H9 (cell line): ENCODE measurements around the gene NEURL1B. TPM values are rescaled to one million over a fixed set of nuclear protein-coding genes. Genes with fewer than 3 reads are reported as not detected.

ENCODE experiments used
- DNase-seq: peaks from one replicate; pipeline ENCODE4 v3.0.0-alpha.2; 2017
- H2AFZ ChIP-seq: one replicate; pipeline ENCODE4 v1.6.1; 2013; ENCODE audit warnings: mild to moderate bottlenecking, low read length, control low read depth, moderate library complexity
- H2AK5ac ChIP-seq: 2 replicates; pipeline ENCODE4 v1.6.1; 2013; ENCODE audit warnings: low read length, control low read depth, mixed read lengths; ENCODE audit not compliant: insufficient read length
- H2BK120ac ChIP-seq: one replicate; pipeline ENCODE4 v1.6.1; 2013; ENCODE audit warnings: low read depth, mild to moderate bottlenecking, low read length, control low read depth, inconsistent platforms; ENCODE audit not compliant: poor library complexity, severe bottlenecking
- H2BK12ac ChIP-seq: 2 replicates; pipeline ENCODE4 v1.6.1; 2013; ENCODE audit warnings: low read length, control low read depth, mixed read lengths, low read depth; ENCODE audit not compliant: insufficient read length
- H2BK15ac ChIP-seq: 2 replicates; pipeline ENCODE4 v1.6.1; 2013; ENCODE audit warnings: low read depth, low read length, control low read depth
- H2BK20ac ChIP-seq: one replicate; pipeline ENCODE4 v1.6.1; 2013; ENCODE audit warnings: low read depth, mild to moderate bottlenecking, low read length, control low read depth, inconsistent platforms; ENCODE audit not compliant: poor library complexity, severe bottlenecking
- H2BK5ac ChIP-seq: 2 replicates; pipeline ENCODE4 v1.6.1; 2013; ENCODE audit warnings: low read length, control low read depth, mixed read lengths; ENCODE audit not compliant: insufficient read length
- H3K14ac ChIP-seq: 2 replicates; pipeline ENCODE4 v1.6.1; 2013; ENCODE audit warnings: low read length, control low read depth; ENCODE audit not compliant: insufficient read depth
- H3K18ac ChIP-seq: 2 replicates; pipeline ENCODE4 v1.6.1; 2013; ENCODE audit warnings: low read depth, mild to moderate bottlenecking, mixed read lengths, low read length, control low read depth; ENCODE audit not compliant: insufficient read length
- H3K23ac ChIP-seq: 2 replicates; pipeline ENCODE4 v1.6.1; 2013; ENCODE audit warnings: low read length, control low read depth, mixed read lengths, low read depth; ENCODE audit not compliant: insufficient read length
- H3K23me2 ChIP-seq: 2 replicates; pipeline ENCODE4 v1.6.1; 2013; ENCODE audit warnings: low read depth, mild to moderate bottlenecking, mixed read lengths, low read length, control low read depth; ENCODE audit not compliant: insufficient read length, poor library complexity, severe bottlenecking
- H3K27ac ChIP-seq: 2 replicates; pipeline ENCODE4 v1.5.1; 2013; ENCODE audit warnings: low read length, control low read depth, mixed read lengths, low read depth; ENCODE audit not compliant: insufficient read length
- H3K27me3 ChIP-seq: 2 replicates; pipeline ENCODE4 v1.6.1; 2013; ENCODE audit warnings: low read length, control low read depth, inconsistent platforms; ENCODE audit not compliant: insufficient read depth
- H3K4ac ChIP-seq: 2 replicates; pipeline ENCODE4 v1.6.1; 2013; ENCODE audit warnings: low read depth, mild to moderate bottlenecking, control low read depth, inconsistent platforms, low read length, moderate library complexity
- H3K4me1 ChIP-seq: 2 replicates; pipeline ENCODE4 v1.6.1; 2013; ENCODE audit warnings: low read length, control low read depth, inconsistent platforms; ENCODE audit not compliant: insufficient read depth
- H3K4me2 ChIP-seq: 2 replicates; pipeline ENCODE4 v1.6.1; 2013; ENCODE audit warnings: low read length, control low read depth, mixed read lengths; ENCODE audit not compliant: insufficient read length, insufficient read depth
- H3K56ac ChIP-seq: 2 replicates; pipeline ENCODE4 v1.6.1; 2013; ENCODE audit warnings: low read depth, mild to moderate bottlenecking, mixed read lengths, low read length, control low read depth; ENCODE audit not compliant: insufficient read length
- H3K79me1 ChIP-seq: 2 replicates; pipeline ENCODE4 v1.6.1; 2013; ENCODE audit warnings: low read depth, mild to moderate bottlenecking, moderate library complexity, low read length, control low read depth, inconsistent platforms; ENCODE audit not compliant: insufficient read depth, poor library complexity, severe bottlenecking
- H3K79me2 ChIP-seq: 2 replicates; pipeline ENCODE4 v1.6.1; 2013; ENCODE audit warnings: low read length, control low read depth, inconsistent platforms; ENCODE audit not compliant: insufficient read depth
- H3K9ac ChIP-seq: 2 replicates; pipeline ENCODE4 v1.6.1; 2013; ENCODE audit warnings: low read length, control low read depth, mixed read lengths; ENCODE audit not compliant: insufficient read length; ENCODE audit errors: extremely low read depth
- H3K9me3 ChIP-seq: one replicate; pipeline ENCODE4 v1.6.1; 2013; ENCODE audit warnings: low read depth, low read length, inconsistent platforms; ENCODE audit not compliant: control insufficient read depth
- H3T11ph ChIP-seq: one replicate; pipeline ENCODE4 v1.6.1; 2013; ENCODE audit warnings: mild to moderate bottlenecking, low read length, control low read depth, inconsistent platforms
- H4K20me1 ChIP-seq: one replicate; pipeline ENCODE4 v1.6.1; 2013; ENCODE audit not compliant: control insufficient read depth, insufficient read length, insufficient read depth
- H4K5ac ChIP-seq: 2 replicates; pipeline ENCODE4 v1.6.1; 2013; ENCODE audit warnings: low read depth, mild to moderate bottlenecking, mixed read lengths, low read length, control low read depth; ENCODE audit not compliant: insufficient read length
- H4K8ac ChIP-seq: replicated peaks from 2 replicates; pipeline ENCODE4 v1.6.1; 2013; ENCODE audit warnings: low read length, control low read depth, mixed read lengths, low read depth; ENCODE audit not compliant: insufficient read length
- H4K91ac ChIP-seq: 2 replicates; pipeline ENCODE4 v1.6.1; 2013; ENCODE audit warnings: low read depth, mild to moderate bottlenecking, moderate library complexity, mixed read lengths, low read length, control low read depth; ENCODE audit not compliant: insufficient read length
- H3K27ac Mint-ChIP-seq, 3 experiments: 2 replicates in 2 of 3; 3 replicates in 1 of 3; pipeline ENCODE4 v1.8.0; 2020 to 2021; ENCODE audit warnings: mixed read lengths in 3 of 3, mild to moderate bottlenecking in 1 of 3, moderate library complexity in 1 of 3
- H3K27me3 Mint-ChIP-seq: 2 replicates; pipeline ENCODE4 v1.8.0; 2021; ENCODE audit warnings: low read depth, mild to moderate bottlenecking, moderate library complexity, mixed read lengths
- H3K36me3 Mint-ChIP-seq, 3 experiments: 2 replicates in 2 of 3; 3 replicates in 1 of 3; pipeline ENCODE4 v1.8.0; 2020 to 2021; ENCODE audit warnings: low read depth in 3 of 3, mixed read lengths in 3 of 3; ENCODE audit not compliant: insufficient read depth in 1 of 3
- H3K4me1 Mint-ChIP-seq, 2 experiments: 2 replicates each; pipeline ENCODE4 v1.8.0; 2020; ENCODE audit warnings: mixed read lengths in 2 of 2
- H3K4me3 Mint-ChIP-seq, 2 experiments: 2 replicates in 1 of 2; 3 replicates in 1 of 2; pipeline ENCODE4 v1.8.0; 2020 to 2021; ENCODE audit warnings: mild to moderate bottlenecking in 2 of 2, mixed read lengths in 2 of 2, moderate library complexity in 1 of 2
- H3K9me3 Mint-ChIP-seq, 2 experiments: 2 replicates in 1 of 2; 3 replicates in 1 of 2; pipeline ENCODE4 v1.8.0; 2020; ENCODE audit warnings: mild to moderate bottlenecking in 2 of 2, mixed read lengths in 2 of 2, moderate library complexity in 1 of 2
- WGBS: extraction: QIAGEN DNeasy Blood & Tissue Kit; methylation state at CpG from one replicate; pipeline ENCODE4 v1.1.7; 2013; ENCODE audit warnings: missing lambda C conversion rate, low lambda C conversion rate, mixed read lengths; ENCODE audit not compliant: insufficient read length; ENCODE audit errors: extremely low coverage; 5-methylcytosine and 5-hydroxymethylcytosine counted together
- total RNA-seq: library from RNA; stranded (reverse); gene quantifications from 2 replicates; pipeline ENCODE4 v1.2.1, GENCODE V29; 2021
- TF ChIP-seq, protein P1 (sequence below): fragments of 200-600 bp; sonication (generic); conservative IDR thresholded peaks from 3 replicates; pipeline ENCODE4 v1.8.0; 2021; ENCODE audit warnings: antibody characterized with exemption, mild to moderate bottlenecking

Gene NEURL1B
- total RNA-seq, 1 experiment from 2014 or later, result 3.6 TPM

DNA sequence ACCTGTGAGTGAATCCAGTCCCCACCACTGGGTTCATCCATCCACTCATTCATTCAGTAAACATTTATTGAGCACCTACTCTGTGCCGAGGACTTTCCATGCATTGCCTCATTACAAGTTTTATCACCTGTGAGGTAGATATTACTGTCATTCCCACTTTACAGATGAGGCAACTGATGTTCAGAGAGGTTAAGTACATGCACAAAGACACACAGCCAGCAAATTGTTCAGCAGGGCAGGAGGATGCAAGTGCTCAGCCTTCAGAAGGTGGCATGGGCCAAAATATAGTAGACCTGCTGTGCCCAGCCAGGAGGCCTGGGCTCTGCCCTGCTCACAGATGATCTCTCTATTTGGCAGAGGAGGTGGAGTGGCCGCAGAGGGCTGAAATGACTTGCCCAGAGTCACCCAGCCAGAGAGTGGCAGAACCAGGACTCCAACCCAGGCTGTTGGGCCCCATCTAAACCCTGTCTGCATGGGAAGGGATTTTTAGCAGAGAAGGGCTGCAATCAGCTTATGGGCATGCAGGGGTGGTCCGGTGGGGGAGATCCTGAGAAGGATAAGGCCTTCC, 7.6 kb upstream of the NEURL1B start:
- Histone ChIP-seq H4K8ac (no peak overlapping the region), H3K27me3 (no peaks in the 10 kb centered on the region), H2BK120ac (no peak overlapping the region), H3K14ac (no peak overlapping the region), H3K4ac (no peak overlapping the region), H3K56ac (no peak overlapping the region), H3K23me2 (no peaks in the 10 kb centered on the region), H4K91ac (no peak overlapping the region), H4K5ac (no peak overlapping the region), H4K20me1 (no peaks in the 10 kb centered on the region), H2AK5ac (no peak overlapping the region), H3K27ac (no peak overlapping the region), H2AFZ (no peak overlapping the region), H3K4me1 (peaks cover 4% of the 10 kb centered on the region; the same call in 1 of the 2 replicates), H3K9me3 (no peaks in the 10 kb centered on the region), H2BK12ac (no peak overlapping the region), H3K79me1 (no peaks in the 10 kb centered on the region), H3K9ac (no peak overlapping the region), H3K4me2 (no peak overlapping the region), H3T11ph (no peak overlapping the region), H3K79me2 (no peaks in the 10 kb centered on the region), H2BK20ac (no peak overlapping the region), H2BK5ac (no peak overlapping the region), H3K18ac (no peak overlapping the region), H3K23ac (no peak overlapping the region), H2BK15ac (no peak overlapping the region)
- no CpG with 5 or more reads among the region's 3 CpGs for WGBS
- H3K36me3 Mint-ChIP-seq, result no peaks in the 10 kb centered on the region; a peak in 1 of 7 replicates
- H3K9me3 Mint-ChIP-seq, result no peaks in the 10 kb centered on the region
- no peak overlapping the region for H3K27ac Mint-ChIP-seq
- TF ChIP-seq, protein P1, sequence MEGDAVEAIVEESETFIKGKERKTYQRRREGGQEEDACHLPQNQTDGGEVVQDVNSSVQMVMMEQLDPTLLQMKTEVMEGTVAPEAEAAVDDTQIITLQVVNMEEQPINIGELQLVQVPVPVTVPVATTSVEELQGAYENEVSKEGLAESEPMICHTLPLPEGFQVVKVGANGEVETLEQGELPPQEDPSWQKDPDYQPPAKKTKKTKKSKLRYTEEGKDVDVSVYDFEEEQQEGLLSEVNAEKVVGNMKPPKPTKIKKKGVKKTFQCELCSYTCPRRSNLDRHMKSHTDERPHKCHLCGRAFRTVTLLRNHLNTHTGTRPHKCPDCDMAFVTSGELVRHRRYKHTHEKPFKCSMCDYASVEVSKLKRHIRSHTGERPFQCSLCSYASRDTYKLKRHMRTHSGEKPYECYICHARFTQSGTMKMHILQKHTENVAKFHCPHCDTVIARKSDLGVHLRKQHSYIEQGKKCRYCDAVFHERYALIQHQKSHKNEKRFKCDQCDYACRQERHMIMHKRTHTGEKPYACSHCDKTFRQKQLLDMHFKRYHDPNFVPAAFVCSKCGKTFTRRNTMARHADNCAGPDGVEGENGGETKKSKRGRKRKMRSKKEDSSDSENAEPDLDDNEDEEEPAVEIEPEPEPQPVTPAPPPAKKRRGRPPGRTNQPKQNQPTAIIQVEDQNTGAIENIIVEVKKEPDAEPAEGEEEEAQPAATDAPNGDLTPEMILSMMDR, result no peak
- H3K27me3 Mint-ChIP-seq, result peaks cover 14% of the 10 kb centered on the region
- peaks cover 24 to 28% of the 10 kb centered on the region in 2 experiments for H3K4me1 Mint-ChIP-seq
- DNase-seq, result peak; percentile 11
- H3K4me3 Mint-ChIP-seq, result no peak overlapping the region
